GM20431 (cell line): ENCODE results near the gene ZSCAN29.
"Not testable (repeated sequence)": the region's sequence is repeated elsewhere in the genome, so short reads cannot be mapped to it uniquely, and the experiment has no call there.

Experiments used
- in situ Hi-C: fragments of 300-500 bp; cut with MseI, MboI; formaldehyde crosslinking; loops from one replicate; pipeline ENCODE4 v1.15.0; 2020; ENCODE audit warnings: low sequenced_read_pairs; ENCODE audit not compliant: unreplicated experiment

ZSCAN29 gene

DNA sequence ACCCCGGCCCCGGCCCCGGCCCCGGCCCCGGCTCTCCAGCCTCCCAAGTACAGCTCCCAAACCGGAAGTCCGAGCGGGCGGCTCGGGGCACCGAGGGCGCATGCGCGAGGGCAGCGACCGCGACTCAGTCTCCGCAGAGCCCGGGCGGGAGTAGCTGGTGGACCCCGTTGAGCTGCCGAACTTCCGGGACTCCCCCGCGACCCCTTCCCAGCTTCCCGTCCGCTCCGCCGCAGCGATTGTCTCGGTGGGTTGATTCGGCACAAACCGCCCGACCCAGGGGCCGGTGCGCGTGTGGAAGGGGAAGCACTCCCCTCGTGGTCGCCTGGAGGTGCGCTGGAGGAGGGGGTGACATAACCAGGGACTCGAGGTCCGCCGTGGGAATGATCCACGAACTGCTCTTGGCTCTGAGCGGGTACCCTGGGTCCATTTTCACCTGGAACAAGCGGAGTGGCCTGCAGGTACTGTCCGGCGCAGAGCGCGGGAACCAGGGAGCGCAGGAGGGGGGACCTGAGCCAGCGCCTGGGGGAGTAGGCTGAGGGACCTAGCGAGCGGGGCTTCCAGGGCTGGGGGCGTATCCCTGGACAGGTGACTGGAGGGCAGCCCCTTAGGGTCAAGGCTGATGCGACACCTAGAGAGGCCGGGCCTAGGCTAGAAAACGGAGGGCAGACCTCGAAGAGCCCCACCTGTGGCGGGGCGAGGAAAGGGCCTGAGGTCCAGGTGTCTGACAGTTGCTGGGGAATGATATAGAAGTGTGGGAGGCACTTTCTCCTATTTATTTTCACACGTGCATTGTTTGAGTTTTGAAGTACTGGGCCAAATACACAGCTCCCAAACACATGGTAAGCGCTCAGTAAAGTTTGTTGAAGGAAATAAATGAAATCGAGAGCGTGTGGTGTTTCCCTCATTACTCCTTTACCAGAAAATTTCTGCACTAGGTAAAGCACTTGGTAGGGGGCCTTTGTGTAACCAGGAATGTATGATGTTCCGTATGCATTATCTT lies at the start of gene ZSCAN29, which contains the start of gene TUBGCP4:
ZSCAN29 (minus strand) TSS at position 69 of the 1,000 bp plus-strand sequence. CDS start 1,130 bp downstream, outside the sequence.
TUBGCP4 (plus strand) TSS at position 127 of the 1,000 bp plus-strand sequence; CDS start at position 381, 254 bp downstream.
- in situ Hi-C loops: no loop called here

DNA sequence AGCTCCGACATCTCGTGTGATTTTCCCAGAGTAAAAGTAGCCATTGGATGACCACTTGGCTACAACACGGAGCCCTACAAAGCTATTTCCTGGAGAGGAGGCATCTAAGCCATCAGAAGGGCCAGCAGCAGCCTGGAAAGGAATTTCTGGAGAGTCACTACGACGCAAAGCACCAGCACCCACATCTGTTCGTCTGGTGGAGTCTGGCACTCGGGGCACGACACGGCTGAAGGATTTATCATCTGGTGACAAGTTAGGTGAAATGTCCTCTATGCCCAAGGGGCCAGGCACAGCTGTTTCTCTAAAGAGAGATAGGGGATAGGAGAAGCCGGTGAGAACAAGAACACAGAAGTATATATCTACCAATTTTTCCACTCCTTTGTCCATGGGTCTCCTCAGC lies 49.6 kb upstream of the ZSCAN29 start:
- in situ Hi-C loops: no loop called here

DNA sequence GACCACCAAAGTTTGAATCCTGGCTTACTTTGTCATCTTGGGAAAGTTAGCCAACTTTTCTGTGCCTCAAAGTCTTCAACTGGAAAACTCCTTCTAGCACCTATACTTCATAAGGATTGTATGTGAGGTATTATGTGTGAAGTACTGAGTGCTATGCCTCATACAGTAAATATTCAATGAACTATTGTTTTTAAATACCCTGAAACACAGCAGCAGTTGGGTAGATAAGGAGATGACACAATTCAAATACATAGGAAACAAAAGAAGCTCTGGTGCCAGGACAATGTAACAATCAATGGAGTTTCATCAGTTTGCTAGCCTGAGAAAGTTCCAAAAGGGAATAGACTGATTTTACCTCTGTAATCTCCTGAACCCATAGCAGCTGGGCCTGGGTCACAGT lies 43.4 kb upstream of the ZSCAN29 start:
- in situ Hi-C loops: no loop called here

DNA sequence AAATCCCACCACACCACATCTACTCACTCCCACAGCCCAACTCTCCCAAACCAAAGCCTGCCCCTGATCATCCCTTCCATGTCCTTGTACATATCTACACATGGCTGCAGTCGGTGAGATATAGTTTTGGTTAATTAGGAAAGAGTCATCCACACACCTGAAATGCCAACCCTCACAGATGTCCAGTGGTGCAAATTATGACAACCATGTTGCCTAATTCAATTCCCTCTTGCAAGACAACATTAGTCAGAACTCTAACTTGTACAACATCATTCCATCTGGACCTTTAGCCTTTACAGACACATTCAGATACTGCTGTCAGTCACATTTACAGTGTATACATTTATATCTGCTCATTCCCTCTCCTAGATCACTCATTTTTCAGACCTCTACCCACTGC lies 41.3 kb upstream of the ZSCAN29 start:
- in situ Hi-C loops: no loop called here

DNA sequence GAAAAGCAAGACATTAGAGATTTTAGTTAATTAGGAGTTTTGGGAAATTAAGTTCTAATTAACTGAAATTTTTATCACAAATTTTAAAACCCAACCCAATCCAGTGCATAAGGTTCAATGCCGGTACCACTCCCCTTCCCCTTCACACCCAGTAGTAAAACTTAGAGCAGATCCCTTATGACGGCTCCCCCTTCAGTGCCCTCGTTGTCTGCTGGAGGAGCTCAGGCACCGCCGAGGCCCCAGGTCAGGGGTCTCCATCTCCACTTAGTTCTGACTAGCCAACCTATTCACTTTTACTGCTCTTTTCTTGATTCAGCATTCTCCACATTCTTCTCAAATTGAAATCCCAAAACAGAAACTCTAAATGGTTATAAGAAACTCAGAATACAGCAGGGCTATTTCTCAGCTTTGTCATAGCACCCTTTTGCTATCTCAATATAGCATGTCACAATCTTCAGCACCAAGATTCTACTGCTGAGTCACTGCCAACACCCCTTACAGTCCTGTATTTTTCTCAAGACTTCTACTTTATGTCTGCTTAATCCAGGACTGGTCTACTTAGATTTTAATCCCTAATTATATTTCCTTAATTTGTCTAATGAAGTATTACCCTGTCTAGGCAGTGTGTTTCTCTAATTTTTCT lies 39.9 kb upstream of the ZSCAN29 start:
- in situ Hi-C loops: no loop called here

DNA sequence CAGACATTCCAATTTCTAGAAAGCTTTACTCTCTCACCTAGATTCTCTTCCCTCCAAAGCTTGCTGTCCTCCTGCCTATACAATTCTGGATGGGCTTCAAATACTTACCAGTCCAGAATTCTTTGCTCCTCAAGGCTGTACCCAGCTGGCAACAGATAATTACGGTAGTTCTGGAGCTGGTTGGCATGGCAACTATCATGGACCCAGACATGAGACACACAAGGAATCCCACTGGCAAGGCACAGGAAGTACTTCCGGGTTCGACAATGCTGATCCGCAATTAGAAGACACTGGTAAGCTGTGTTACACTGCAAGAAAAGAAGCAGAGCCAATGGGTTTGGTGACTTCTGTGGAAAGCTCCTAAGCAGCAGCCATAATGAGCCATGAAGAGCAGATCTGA lies 37.9 kb upstream of the ZSCAN29 start:
- in situ Hi-C loops: no loop called here

DNA sequence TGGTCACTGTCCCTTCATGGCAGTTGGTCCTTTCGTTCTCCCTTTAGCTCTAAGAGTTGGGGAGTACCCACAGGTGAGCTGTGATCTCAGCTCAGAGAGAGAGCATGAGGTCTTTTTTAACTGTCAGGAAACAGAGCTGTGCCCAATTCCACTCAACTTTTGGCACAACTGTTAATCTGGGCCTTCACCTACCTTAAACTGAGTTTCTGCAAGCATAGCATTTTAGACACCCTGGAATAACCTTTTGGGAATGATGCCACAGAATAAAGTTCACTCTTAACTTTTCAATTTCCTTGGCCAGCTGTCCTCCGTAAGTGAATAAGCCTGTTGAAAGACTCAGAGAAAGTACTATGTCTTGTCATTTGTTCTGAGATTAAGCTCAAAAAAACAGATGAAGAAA lies 36.0 kb upstream of the ZSCAN29 start:
- in situ Hi-C loops: no loop called here

DNA sequence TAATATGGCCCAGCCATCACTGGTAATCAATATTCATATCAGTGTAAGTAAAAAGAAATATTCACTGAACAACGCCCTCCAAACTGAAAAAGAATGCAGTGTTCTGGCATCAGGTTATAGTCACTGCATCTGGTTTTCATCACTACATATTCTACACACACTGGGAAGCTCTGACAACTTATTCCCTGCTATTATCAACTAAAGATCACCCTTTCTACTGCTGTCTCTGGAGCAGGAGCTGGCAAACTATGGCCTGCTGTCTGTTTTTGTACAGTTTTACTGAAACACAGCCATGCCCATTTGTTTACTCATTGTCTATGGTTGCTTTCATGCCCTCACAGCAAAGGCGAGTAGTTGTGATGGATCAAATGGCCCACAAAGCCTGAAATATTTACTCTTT lies 35.3 kb upstream of the ZSCAN29 start:
- in situ Hi-C loops: no loop called here

DNA sequence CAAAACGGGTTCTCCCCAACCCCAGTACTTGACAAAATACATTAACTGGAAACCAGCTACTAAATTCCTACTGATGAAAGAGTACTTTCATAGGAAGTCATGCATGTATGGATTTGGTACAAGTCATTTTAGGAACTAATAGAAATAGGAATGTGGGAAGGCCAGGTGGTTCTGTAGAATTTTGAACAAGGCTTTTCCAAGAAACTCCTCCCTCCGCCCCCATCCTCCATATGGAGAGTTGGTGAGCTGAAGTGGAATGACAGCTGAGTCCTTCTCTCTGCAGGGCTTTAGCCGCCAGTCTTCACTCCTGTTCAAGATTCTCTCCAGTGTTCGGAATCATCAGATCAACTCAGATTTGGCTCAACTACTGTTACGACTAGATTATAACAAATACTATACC lies 33.3 kb upstream of the ZSCAN29 start:
- in situ Hi-C loops: no loop called here

DNA sequence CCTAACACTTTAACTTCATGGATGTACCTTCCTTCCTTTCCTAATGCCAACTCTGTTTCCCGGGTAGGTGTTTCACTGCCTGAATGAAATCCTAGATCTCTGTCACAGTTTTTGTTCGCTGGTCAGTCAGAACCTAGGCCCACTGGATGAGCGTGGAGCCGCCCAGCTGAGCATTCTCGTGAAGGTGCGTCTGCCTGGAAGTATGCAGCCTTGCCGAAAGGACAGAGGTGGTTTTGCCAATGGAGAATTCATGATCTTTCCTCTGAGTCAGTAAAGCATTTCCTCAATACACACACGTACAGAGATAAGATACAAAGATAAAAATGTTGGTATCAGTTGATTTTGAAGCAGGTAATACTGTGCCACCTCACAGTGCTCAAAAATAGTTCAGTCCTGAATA lies 32.8 kb upstream of the ZSCAN29 start:
- in situ Hi-C loops: no loop called here

DNA sequence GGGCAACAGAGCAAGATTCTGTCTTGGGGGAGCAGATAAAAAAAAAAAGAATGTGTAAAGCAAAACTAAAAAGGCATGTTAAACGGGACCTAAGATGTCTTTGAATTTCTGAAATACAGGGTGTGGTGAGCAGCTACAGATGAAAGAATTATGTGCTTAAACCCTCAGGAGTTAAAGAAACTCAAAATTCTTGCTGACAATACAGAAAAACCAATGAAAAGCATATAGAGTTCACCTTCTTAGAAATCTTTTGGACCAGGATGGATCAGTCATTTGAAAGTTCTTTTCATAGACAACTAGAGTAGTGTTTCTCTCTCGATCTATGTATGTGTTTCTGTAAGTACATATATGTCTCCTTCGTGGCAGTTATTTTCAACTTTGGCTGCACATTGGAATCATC lies 31.4 kb upstream of the ZSCAN29 start:
- in situ Hi-C loops: no loop called here

DNA sequence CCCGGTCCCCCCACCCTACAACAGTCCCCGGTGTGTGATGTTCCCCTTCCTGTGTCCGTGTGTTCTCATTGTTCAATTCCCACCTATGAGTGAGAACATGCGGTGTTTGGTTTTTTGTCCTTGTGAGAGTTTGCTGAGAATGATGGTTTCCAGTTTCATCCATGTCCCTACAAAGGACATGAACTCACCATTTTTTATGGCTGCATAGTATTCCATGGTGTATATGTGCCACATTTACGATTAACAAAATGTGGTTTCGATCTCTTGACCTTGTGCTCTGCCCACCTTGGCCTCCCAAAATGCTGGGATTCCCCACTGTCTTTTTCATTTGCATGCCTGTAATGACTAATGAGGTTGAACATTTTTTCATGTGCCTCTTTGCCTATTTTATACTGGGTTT lies 22.7 kb upstream of the ZSCAN29 start:
- in situ Hi-C loops: not testable (repeated sequence)

DNA sequence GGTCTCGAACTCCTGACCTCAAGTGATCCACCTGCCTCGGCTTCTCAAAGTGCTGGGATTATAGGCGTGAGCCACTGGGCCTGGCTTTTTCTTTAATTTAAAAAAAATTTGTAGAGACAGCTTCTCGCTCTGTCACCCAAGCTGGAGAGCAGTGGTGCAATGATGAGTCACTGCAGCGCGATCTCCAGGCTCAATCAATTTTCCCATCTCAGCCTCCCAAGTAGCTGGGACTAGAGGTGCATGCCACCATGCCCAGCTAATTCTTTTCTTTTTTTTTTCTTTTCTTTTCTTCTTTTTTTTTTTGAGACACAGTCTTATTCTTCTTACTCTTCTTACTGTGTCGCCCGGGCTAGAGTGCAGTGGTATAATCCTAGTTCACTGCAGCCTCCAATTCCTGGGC lies 19.9 kb upstream of the ZSCAN29 start:
- in situ Hi-C loops: no loop called here

DNA sequence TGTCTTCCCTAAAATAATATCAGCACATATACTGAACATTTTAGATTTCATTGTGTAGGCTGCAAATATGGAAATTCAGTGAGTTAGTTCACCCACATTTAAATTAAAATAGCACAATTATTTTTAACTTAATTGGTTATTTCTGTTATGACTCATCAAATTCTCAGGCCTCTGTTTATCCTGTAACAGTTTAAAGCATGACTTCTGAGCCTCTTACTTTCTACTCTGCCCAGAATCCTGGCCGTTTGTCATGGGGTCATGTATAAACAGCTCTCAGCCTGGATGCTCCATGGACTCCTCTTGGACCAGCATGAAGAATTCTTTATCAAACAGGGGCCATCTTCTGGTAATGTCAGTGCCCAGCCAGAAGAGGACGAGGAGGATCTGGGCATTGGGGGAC lies 12.2 kb upstream of the ZSCAN29 start:
- in situ Hi-C loops: no loop called here

DNA sequence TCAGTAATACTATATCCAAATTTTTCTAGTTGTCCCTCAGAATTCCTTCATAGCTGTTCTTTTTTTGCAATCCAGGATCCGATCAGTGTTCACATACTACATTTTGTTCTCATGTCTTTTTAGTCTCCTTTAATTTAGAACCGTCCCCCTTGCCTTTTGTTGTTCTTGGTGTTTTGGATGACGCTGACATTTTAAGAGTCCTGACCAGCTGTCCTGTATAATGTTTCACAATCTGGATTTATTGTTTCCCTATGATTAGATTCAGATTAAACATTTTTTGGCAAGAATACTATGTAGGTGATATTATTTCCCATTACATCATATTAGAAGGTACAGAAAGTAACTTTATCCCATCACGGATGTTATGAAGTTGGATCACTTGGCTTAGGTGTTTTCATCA lies 11.5 kb upstream of the ZSCAN29 start:
- in situ Hi-C loops: no loop called here

DNA sequence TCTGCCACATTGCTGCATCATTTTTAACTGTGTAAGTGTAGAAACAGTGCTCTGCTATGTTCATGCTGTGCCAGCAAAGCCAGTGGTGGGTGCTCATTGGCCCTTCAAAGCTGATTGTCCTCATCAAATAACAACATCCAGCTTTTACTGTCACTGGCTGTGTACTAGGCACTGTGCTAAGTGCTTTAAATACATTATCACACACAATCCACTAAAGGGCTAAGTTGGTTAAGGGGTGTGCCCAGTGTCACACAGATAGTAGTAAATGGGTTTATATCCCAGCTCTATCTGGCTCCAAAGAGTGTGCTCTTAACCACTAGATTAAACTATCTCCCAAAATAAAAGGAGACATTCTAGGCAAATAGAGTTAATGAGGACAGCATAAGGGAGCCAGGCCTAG lies 7.8 kb upstream of the ZSCAN29 start:
- in situ Hi-C loops: no loop called here

DNA sequence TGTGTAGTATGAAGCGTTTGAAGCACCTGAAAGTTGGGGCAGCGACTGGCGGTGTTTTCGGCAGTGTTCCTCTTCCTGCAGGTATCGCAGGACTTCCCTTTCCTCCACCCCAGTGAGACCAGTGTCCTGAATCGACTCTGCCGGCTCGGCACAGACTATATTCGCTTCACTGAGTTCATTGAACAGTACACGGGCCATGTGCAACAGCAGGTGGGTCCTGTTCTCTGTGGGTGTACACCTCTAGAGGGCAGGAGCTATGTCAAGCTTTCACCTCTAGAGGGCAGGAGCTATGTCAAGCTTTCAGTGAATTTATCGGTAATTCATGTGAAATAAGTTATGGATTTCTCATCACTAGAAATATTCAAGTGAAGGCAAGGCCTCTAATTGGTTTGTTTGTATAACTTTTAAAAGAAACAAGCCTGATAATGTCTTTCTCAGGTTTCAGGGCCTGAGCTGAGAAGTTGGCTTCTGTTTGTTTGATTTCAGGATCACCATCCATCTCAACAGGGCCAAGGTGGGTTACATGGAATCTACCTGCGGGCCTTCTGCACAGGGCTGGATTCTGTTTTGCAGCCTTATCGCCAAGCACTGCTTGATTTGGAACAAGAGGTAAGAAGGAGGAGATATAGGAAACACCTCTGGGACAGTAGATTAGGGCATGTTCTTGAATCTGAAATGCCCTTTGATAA lies 5.3 kb upstream of the ZSCAN29 start:
- in situ Hi-C loops: no loop called here

DNA sequence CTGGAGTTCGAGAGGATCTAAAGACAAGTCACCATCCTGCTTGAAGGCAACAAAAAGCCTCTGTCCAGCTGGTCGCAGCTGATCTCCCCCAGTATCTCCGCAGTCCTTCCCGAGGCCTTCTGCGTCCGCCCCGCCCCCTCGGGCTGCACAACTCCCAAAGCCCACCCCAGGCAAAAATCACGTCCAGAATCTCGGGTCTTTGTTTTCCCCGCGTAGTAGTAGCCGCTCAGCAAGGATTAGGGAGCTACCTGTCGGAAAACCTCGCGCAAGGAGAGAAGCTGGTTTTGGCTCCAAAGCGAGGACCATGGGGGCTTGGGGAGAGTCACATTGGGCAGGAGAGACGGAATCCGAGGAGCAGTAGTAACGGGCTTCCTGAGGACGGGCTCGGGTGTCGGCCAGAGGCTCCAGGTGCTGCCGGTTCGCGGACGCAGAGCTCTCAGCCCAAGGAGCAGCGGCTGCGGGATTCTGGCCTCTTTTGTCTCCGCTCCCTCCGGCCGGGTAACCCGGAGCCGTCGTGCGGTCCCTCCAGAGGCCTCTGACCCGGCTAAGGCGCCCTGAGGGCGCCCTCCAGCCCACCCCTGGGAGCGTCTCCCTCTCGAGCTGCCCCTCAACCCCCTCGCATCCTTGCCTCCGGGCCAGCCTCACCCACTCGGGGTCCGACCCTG lies 401 bp downstream of the ZSCAN29 start:
- in situ Hi-C loops: no loop called here

DNA sequence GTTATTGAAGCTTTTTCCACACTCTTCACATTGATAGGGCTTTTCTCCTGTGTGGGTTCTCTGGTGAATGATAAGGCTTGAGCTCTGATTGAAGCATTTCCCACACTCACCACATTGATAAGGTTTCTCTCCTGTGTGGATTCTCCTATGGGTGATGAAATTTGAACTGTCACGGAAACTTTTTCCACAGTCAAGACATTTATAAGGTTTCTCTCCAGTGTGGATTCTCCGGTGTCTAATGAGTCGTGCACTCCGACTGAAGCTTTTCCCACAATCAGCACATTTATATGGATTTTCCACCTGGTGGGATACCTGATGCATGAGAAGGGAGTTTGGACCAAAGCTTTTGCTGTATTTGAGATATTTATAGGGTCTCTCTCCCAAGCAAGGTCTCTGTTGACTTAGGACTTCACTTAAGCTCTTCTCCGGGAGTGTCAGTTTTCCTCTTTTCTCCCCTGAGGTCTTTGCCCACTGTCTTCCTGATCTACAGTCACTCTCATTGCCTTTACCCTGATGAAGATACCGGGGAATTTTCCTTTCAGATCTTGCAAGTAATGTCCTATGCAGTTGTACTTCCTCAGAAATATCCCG lies 9.4 kb downstream of the ZSCAN29 start:
- in situ Hi-C loops: no loop called here

DNA sequence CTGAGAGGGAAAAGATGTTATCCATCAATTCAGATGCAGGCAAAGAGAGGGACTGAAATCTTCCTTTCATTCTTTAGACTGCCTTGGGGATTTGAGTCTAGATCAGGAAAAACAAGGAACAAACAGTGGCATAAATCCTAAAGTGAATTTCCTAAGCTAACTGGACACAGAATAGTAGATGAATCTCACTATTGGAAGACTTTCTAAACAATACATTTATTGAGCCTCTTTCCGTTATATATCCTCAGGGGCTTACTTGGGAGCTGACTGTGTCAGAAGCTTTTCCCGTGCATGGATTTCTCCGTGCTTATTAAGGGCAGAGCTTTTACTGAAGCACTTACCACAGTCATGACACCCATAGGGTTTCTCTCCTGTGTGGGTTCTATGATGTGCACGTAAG lies 10.0 kb downstream of the ZSCAN29 start:
- in situ Hi-C loops: no loop called here
